Peyer's patch (tissue), 4 donors: Measurements from ENCODE around the gene SLC35A2. TPM values are rescaled to one million over a fixed set of nuclear protein-coding genes. Genes with fewer than 3 reads are reported as not detected.

Experiments used
- DNase-seq, 3 donors: peaks; one replicate each; pipeline ENCODE4 v3.0.0-alpha.2; 2017 to 2019
- H3K27ac ChIP-seq, 4 donors: fragments of 200-600 bp; sonication (generic); one replicate each; pipeline ENCODE4 v1.5.1; 2016 to 2019
- H3K27me3 ChIP-seq, 2 donors: fragments of 200-600 bp; sonication (generic); one replicate each; pipeline ENCODE4 v1.5.1; 2019
- H3K36me3 ChIP-seq, 3 donors: fragments of 200-600 bp; sonication (generic); one replicate each; pipeline ENCODE4 v1.5.1; 2016 to 2019
- H3K4me1 ChIP-seq, 4 donors: fragments of 200-600 bp; sonication (generic); one replicate each; pipeline ENCODE4 v1.5.1; 2016 to 2019
- H3K4me3 ChIP-seq, 4 donors: fragments of 200-600 bp; sonication (generic); 1 replicate in 3 of 4; 2 replicates in 1 of 4; pipeline ENCODE4 v1.5.1; 2016 to 2019; ENCODE audit warnings: mild to moderate bottlenecking in 1 of 4
- H3K9me3 ChIP-seq, 4 donors: fragments of 200-600 bp; sonication (generic); one replicate each; pipeline ENCODE4 v1.5.1; 2016 to 2019; ENCODE audit warnings: mild to moderate bottlenecking in 1 of 4
- CTCF ChIP-seq, 6 experiments: fragments of 450-650 bp in 4 of 6; fragments of 200-600 bp in 2 of 6; sonication (generic) in 1 of 6; IDR thresholded peaks; one replicate each; pipeline ENCODE4 v1.5.1; 2017 to 2019; ENCODE audit warnings: antibody characterized with exemption in 6 of 6, mild to moderate bottlenecking in 3 of 6, moderate library complexity in 1 of 6
- POLR2A ChIP-seq, 2 donors: fragments of 450-650 bp; IDR thresholded peaks; one replicate each; pipeline ENCODE4 v1.5.1; 2017; ENCODE audit warnings: antibody characterized with exemption in 2 of 2, mild to moderate bottlenecking in 2 of 2, moderate library complexity in 2 of 2
- total RNA-seq, 4 donors: library from RNA; depleted of rRNA; stranded (reverse); fragments of >200 nt; gene quantifications; one replicate each; pipeline ENCODE4 v1.1.0, GENCODE V29; 2016

SLC35A2 gene
- total RNA-seq, 4 donors from 2014 or later: 14.0 to 43.3 (median 21.5) TPM

DNA sequence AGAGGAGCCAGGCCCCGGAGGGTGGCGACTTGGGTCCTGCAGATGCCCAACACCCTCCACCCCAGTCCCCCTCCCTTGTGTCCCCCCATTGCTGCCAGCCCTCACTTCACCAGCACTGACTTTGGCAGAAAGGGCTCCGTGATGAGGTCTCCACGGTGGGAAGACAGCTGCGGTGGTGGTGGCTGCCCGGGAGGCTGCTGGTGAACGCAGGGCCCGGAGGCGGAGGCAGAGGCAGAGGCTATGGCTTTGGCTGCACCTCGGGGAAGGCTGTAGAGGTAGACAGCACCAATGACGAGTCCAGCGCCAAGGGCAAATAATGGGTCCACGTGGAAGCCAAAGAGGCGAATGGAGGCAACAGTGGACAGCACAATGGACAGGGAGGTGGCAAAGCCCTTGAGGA lies 6.8 kb downstream of the SLC35A2 start:
- no peak for DNase-seq
- TF ChIP-seq CTCF (IDR thresholded peaks at IDR 0.05): no peak
- no peak for TF ChIP-seq POLR2A (IDR thresholded peaks at IDR 0.05)
- no peaks in the 10 kb centered on the region for H3K27me3 ChIP-seq
- H3K9me3 ChIP-seq: no peaks in the 10 kb centered on the region
- H3K4me1 ChIP-seq: no peaks in the 10 kb centered on the region
- H3K36me3 ChIP-seq: peaks cover 0 to 32% (median 0%) of the 10 kb centered on the region in 3 donors
- H3K4me3 ChIP-seq: no peak overlapping the region
- H3K27ac ChIP-seq: no peak overlapping the region

- H3K27ac ChIP-seq: no peak overlapping the region
- no peaks in the 10 kb centered on the region for H3K27me3 ChIP-seq
- no peak for DNase-seq
- no peak for TF ChIP-seq CTCF (IDR thresholded peaks at IDR 0.05)
- TF ChIP-seq POLR2A (IDR thresholded peaks at IDR 0.05): no peak
- H3K4me1 ChIP-seq: peaks cover 0 to 4% (median 0%) of the 10 kb centered on the region in 4 donors
- no peak overlapping the region for H3K4me3 ChIP-seq
- H3K36me3 ChIP-seq: peaks cover 0 to 33% (median 0%) of the 10 kb centered on the region in 3 donors
- H3K9me3 ChIP-seq: no peaks in the 10 kb centered on the region
Measured at GRCh38 chrX:48904180-48904579, 7.3 kb downstream of the SLC35A2 start.

GRCh38 chrX:48903290-48903689 lies 8.2 kb downstream of the SLC35A2 start:
- no peaks in the 10 kb centered on the region for H3K9me3 ChIP-seq
- DNase-seq: no peak
- H3K36me3 ChIP-seq: peaks cover 0 to 33% (median 0%) of the 10 kb centered on the region in 3 donors
- no peak overlapping the region for H3K4me3 ChIP-seq
- peaks cover 0 to 8% (median 0%) of the 10 kb centered on the region in 4 donors for H3K4me1 ChIP-seq
- no peak overlapping the region for H3K27ac ChIP-seq
- H3K27me3 ChIP-seq: no peaks in the 10 kb centered on the region
- no peak for TF ChIP-seq POLR2A (IDR thresholded peaks at IDR 0.05)
- TF ChIP-seq CTCF (IDR thresholded peaks at IDR 0.05): no peak

DNA sequence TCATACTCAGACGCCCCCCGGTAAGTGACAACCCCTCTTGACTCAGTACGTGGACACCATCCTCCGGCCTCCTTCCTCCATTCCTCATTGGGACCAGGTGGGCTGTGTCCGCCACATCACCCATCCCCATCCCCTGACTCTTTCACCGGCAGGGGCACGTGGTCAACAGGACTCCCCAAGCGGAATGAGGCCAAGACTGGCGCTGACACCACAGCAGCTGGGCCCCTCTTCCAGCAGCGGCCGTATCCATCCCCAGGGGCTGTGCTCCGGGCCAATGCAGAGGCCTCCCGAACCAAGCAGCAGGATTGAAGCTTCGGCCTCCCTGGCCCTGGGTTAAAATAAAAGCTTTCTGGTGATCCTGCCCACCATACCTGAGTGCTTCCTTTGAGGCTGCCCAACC lies 8.7 kb downstream of the SLC35A2 start:
- Histone ChIP-seq H3K4me3 (no peak overlapping the region), H3K27ac (no peak overlapping the region), H3K36me3 (peaks cover 0 to 33% (median 0%) of the 10 kb centered on the region in 3 donors), H3K9me3 (no peaks in the 10 kb centered on the region), H3K27me3 (no peaks in the 10 kb centered on the region), H3K4me1 (peaks cover 0 to 8% (median 0%) of the 10 kb centered on the region in 4 donors)
- DNase-seq: no peak
- TF ChIP-seq CTCF (IDR thresholded peaks at IDR 0.05): no peak
- no peak for TF ChIP-seq POLR2A (IDR thresholded peaks at IDR 0.05)

GRCh38 chrX:48902135-48902534 lies 9.3 kb downstream of the SLC35A2 start:
- TF ChIP-seq CTCF (IDR thresholded peaks at IDR 0.05) (no peak), POLR2A (IDR thresholded peaks at IDR 0.05) (no peak)
- DNase-seq: no peak
- Histone ChIP-seq H3K4me3 (no peak overlapping the region), H3K36me3 (peaks cover 0 to 33% (median 0%) of the 10 kb centered on the region in 3 donors), H3K9me3 (no peaks in the 10 kb centered on the region), H3K27me3 (no peaks in the 10 kb centered on the region), H3K27ac (no peak overlapping the region), H3K4me1 (peaks cover 0 to 8% (median 0%) of the 10 kb centered on the region in 4 donors)

- Histone ChIP-seq H3K27ac (no peak overlapping the region), H3K36me3 (peaks cover 0 to 33% (median 0%) of the 10 kb centered on the region in 3 donors), H3K4me3 (no peak overlapping the region), H3K27me3 (no peaks in the 10 kb centered on the region), H3K9me3 (no peaks in the 10 kb centered on the region), H3K4me1 (peaks cover 0 to 15% (median 0%) of the 10 kb centered on the region in 4 donors)
- TF ChIP-seq CTCF (IDR thresholded peaks at IDR 0.05) (no peak), POLR2A (IDR thresholded peaks at IDR 0.05) (no peak)
- no peak for DNase-seq
Measured at GRCh38 chrX:48901069-48901468, 10.4 kb downstream of the SLC35A2 start.
